Vagina (tissue), 2 donors: ENCODE results near the gene TLE7.

Experiments
- POLR2A ChIP-seq, 2 donors: fragments of 450-650 bp; IDR thresholded peaks; one replicate each; pipeline ENCODE4 v1.6.1; 2017; ENCODE audit warnings: antibody characterized with exemption in 2 of 2, mild to moderate bottlenecking in 2 of 2, moderate library complexity in 2 of 2
- TF ChIP-seq, protein P1 (sequence below), 3 experiments: fragments of 450-650 bp in 2 of 3; fragments of 200-600 bp in 1 of 3; sonication (generic) in 1 of 3; IDR thresholded peaks; one replicate each; pipeline ENCODE4 v1.5.1; 2017 to 2019; ENCODE audit warnings: antibody characterized with exemption in 3 of 3, mild to moderate bottlenecking in 2 of 3, moderate library complexity in 2 of 3

DNA sequence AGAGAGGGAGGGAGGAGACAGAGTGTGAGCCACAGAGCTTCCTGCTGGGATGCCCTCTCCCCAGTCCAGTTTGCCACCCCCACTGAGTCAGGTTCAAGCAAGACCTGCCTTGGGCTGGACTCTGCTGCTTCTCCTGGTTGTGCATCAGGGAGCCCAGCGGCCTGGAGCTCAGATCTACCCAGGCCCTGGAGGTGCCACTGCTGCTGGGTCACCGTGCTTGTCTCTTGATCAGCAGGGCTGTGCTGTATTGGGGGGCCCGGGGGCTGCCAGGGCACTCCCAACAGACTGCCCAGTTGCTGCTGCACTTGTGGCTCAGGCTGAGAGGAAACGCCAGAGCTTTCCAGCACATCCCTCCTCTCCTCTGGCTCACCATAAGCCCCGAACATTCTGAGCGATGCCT is 8.9 kb downstream of the TLE7 start:
- TF ChIP-seq, protein P1, sequence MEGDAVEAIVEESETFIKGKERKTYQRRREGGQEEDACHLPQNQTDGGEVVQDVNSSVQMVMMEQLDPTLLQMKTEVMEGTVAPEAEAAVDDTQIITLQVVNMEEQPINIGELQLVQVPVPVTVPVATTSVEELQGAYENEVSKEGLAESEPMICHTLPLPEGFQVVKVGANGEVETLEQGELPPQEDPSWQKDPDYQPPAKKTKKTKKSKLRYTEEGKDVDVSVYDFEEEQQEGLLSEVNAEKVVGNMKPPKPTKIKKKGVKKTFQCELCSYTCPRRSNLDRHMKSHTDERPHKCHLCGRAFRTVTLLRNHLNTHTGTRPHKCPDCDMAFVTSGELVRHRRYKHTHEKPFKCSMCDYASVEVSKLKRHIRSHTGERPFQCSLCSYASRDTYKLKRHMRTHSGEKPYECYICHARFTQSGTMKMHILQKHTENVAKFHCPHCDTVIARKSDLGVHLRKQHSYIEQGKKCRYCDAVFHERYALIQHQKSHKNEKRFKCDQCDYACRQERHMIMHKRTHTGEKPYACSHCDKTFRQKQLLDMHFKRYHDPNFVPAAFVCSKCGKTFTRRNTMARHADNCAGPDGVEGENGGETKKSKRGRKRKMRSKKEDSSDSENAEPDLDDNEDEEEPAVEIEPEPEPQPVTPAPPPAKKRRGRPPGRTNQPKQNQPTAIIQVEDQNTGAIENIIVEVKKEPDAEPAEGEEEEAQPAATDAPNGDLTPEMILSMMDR (IDR thresholded peaks at IDR 0.05), result no peak
- no peak for TF ChIP-seq POLR2A (IDR thresholded peaks at IDR 0.05)
